Erythroblast (primary cell): ENCODE measurements around the gene UHRF1.

Experiments
- GATA1 ChIP-seq: IDR thresholded peaks from 2 replicates; pipeline ENCODE4 v1.6.1; 2011; ENCODE audit warnings: low read depth, mild to moderate bottlenecking, control low read depth, low read length, moderate library complexity
- POLR2A ChIP-seq: IDR thresholded peaks from 2 replicates; pipeline ENCODE4 v1.6.1; 2011; ENCODE audit warnings: mild to moderate bottlenecking, low read length

DNA sequence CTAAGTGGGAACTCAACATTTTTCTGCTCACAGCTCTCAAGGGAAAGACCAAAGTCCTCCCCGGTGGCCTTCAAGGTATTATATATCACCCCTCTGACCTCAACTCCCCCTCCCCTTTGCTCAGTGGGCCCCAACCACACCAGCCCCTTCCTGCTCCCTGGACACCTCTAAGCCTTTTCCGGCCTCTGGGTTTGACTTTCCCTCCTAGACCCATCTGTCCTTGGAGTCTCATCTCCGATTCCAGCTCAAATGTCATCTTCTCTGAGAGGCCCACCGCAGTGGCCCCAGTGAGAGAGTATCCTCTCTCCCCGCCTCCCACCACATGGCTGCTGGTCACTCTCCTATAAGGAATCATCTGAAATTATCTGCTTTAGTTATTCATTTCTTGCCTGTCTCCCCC is 941 bp upstream of the UHRF1 start:
- TF ChIP-seq POLR2A = no peak
- no peak for TF ChIP-seq GATA1
